Measurements from ENCODE around the gene PIK3R4.

GRCh38 chr3:130686833-130687232, 59.8 kb downstream of the PIK3R4 start:
- TF ChIP-seq POLR2AphosphoS5 (IDR thresholded peaks at IDR 0.05) = no peak
- no peak for TF ChIP-seq POLR2A (IDR thresholded peaks at IDR 0.05)
- TF ChIP-seq CTCF (IDR thresholded peaks at IDR 0.05) = no peak
